ENCODE results near the gene HEY2.
A peak's percentile ranks its signal among the peaks of the same experiment; 100 is the strongest.

Gene HEY2

DNA sequence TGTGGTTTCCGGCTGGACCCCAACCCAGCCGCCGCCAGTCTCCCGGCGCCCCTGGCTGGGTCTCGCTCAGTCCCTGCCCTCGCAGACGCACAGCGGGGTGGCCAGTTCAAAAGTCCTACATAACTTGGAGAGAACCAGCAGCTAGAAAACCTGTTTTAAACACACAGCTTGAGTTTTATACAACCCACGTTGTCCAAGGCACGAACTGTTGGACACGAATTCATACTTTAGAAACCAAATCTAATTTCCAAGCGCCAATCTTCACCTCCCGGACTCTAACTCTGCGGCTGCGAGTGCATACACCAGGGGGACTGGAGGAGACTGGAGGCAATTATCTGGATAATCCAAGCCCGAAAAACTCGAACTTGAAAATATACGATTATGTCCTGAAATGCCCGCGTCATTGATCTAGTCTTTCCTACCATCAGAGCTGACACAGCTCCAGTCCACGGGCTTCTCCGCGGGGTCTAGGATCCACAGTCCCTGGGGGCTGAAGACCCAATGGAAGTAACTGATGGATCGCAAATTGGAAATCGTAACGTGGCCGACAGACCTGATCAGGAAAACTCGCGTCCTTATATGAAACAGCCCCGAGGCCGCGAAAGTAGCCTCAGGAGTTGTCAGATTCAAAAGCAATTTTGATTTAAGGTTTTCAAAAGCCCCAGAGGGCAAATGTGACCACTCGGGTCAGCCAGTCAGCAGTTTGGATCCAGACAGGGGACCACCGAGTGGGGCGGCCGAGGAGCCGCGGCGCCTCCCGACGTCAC, 843 bp upstream of the HEY2 start:
- TF ChIP-seq, protein P1, sequence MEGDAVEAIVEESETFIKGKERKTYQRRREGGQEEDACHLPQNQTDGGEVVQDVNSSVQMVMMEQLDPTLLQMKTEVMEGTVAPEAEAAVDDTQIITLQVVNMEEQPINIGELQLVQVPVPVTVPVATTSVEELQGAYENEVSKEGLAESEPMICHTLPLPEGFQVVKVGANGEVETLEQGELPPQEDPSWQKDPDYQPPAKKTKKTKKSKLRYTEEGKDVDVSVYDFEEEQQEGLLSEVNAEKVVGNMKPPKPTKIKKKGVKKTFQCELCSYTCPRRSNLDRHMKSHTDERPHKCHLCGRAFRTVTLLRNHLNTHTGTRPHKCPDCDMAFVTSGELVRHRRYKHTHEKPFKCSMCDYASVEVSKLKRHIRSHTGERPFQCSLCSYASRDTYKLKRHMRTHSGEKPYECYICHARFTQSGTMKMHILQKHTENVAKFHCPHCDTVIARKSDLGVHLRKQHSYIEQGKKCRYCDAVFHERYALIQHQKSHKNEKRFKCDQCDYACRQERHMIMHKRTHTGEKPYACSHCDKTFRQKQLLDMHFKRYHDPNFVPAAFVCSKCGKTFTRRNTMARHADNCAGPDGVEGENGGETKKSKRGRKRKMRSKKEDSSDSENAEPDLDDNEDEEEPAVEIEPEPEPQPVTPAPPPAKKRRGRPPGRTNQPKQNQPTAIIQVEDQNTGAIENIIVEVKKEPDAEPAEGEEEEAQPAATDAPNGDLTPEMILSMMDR (IDR thresholded peaks at IDR 0.05; ENCODE audit: low read length, missing control alignments) = no peak
- no peak for DNase-seq (ENCODE audit: low read depth)
- H3K4me3 ChIP-seq (replicated peaks; ENCODE audit: low read depth, low read length) = peak overlapping the region; percentile 57

DNA sequence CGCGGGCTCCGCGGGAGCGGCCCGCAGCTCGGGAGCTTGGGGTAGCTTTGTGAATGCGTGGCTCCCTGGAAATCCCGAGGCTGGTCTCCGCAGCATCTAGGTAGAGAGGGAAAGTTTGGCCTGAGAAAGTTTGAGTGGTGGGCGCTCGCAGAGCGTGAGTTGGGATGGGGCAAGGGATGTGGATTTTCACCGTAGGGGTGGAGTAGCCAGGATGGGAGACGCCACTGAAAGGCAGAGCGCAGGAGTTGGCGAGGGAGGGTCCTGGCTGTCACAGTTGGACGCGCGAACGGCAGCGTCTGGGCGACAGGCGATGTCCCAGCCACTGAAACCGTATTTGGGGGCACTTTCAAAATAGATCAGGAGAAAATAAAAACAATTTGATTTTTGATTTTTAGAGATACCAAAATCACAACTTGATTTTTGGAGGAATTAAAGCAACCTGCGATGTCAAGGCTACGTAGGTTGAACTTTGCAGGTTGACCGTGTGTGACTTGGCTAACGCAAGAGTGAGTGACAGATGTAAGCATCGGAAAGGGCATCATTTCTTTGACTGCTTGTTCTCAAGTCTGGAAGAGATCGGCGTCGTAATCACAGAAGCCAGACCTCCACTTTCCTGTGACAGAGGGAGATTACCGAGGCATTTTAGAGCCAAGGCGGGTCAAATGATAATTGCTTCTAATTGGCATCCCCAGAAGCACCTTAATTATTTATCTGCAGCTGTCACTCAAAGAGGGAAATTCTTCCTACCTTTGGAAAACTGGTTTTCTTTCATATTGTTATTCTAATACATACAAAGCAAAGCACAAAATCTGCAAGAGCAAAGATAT, 646 bp downstream of the HEY2 start:
- peak overlapping the region; percentile 57 for H3K4me3 ChIP-seq (replicated peaks; ENCODE audit: low read depth, low read length)
- TF ChIP-seq, protein P1 (IDR thresholded peaks at IDR 0.05; ENCODE audit: low read length, missing control alignments) = no peak
- DNase-seq (ENCODE audit: low read depth) = no peak

DNA sequence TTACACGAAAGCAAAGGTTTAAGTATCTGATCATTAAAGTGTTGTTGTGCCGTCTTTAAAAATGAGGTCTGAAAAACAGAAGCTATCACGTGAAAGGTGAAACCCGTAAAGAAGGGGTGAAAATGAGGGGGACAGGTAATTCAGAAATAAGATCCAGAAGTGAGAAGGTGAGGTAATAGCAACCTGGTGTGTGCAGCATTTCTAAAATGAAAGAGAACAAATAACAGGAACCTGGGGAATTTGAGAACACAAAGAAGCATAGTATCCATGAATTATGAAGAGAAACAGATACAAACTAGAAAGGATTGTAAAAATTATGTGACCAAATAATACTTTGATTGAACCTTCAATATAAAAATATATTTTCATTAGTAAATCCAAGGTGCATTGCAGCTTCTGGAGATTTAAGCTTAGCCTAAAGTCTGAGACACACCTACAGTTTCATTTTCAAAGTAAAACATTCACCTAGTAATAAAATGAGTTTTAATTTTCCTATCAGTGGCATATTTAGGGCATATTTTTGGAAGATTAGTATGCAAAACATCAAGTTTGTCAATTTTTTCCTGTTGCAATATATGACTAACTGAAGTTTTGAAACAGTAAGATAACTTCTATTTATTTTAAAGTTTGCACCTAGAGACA, 1.4 kb downstream of the HEY2 start:
- H3K4me3 ChIP-seq (replicated peaks; ENCODE audit: low read depth, low read length) = peak overlapping the region; percentile 1
- TF ChIP-seq, protein P1 (IDR thresholded peaks at IDR 0.05; ENCODE audit: low read length, missing control alignments) = no peak
- no peak for DNase-seq (ENCODE audit: low read depth)

DNA sequence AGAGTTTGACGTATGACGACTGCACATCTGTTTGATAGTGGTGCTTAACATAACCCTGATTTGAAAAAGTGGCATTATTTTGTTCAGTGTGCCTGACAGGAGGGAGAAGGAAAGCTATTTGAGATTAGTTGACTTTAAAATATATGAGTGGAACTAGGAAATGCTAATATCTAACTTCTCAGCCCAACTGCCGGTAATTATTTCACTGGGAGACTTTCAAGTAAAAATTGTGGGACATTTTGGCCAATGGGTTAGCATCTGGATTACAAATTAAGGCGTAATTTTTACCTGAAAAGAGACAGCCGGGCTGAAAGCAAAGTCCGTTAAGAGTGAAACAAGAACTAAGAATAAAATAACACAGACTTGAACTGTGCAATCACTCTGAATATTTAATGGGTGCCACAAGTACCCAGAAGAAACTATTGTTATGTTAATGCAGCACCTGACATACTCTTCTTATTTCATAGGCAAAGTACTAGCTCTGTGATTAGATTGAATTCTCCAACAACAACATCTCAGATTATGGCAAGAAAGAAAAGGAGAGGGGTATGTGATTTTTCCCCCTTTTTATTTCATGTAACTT, 2.0 kb downstream of the HEY2 start:
- TF ChIP-seq, protein P1 (IDR thresholded peaks at IDR 0.05; ENCODE audit: low read length, missing control alignments) = no peak
- no peak overlapping the region for H3K4me3 ChIP-seq (replicated peaks; ENCODE audit: low read depth, low read length)
- no peak for DNase-seq (ENCODE audit: low read depth)

DNA sequence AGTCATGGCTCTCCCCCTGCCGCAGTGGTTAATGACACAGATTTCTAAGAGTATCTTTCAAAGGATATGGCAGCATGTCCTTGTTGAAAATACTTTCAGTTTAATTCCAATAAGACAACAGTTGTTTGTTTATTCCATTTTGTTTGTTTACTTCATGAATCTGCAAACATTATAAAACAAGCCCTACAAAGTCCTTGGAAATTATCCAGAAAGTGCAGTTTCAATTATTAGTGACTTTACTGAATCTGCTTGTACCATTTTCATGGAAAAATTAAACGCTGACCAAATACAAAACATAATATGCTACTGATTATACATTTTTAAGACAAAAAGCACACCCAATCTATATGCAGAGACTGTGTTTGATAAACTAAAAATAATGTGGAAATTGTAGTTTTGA, 3.3 kb downstream of the HEY2 start:
- TF ChIP-seq, protein P1 (IDR thresholded peaks at IDR 0.05; ENCODE audit: low read length, missing control alignments) = no peak
- DNase-seq (ENCODE audit: low read depth) = no peak
- H3K4me3 ChIP-seq (replicated peaks; ENCODE audit: low read depth, low read length) = no peak overlapping the region

DNA sequence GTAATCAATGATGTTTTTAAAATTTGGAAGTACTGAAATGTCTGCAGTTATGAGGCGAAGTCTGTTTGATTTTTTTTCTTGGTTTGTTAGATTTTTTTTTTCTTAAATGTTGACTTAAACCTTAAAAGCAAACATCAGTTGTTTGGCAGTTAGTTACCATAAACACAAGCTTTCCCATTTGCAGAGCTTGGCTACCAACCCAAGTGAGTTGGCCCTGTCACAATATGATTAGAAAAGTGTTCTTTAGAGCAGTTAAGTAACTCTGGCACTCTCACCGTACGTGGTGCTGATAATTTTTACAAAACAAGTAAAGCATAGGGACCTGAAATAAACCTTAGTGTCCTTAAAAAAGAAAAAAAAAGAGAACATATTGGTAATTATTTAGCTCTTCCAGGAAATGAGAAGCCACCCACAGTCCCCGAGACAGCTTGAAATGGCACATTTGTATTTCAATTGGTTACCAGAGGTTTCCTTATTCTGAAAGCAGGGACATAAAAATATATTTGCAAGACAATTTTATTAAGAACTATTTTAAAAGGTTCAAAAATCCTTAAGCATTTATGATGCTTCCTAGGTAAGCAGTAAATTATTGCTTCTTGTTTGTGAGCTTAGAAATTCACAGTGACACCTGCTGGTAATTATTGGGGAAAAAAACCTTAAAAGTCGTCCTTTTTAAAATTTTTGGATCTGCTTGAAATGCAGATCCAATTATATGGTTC, 3.9 kb downstream of the HEY2 start:
- TF ChIP-seq, protein P1 (IDR thresholded peaks at IDR 0.05; ENCODE audit: low read length, missing control alignments) = peak; percentile 45
- no peak overlapping the region for H3K4me3 ChIP-seq (replicated peaks; ENCODE audit: low read depth, low read length)
- peak; percentile 67 for DNase-seq (ENCODE audit: low read depth)

Measured in fibroblast of pulmonary artery (primary cell).